Measurements from ENCODE around the gene CNTNAP2.

CNTNAP2 gene

DNA sequence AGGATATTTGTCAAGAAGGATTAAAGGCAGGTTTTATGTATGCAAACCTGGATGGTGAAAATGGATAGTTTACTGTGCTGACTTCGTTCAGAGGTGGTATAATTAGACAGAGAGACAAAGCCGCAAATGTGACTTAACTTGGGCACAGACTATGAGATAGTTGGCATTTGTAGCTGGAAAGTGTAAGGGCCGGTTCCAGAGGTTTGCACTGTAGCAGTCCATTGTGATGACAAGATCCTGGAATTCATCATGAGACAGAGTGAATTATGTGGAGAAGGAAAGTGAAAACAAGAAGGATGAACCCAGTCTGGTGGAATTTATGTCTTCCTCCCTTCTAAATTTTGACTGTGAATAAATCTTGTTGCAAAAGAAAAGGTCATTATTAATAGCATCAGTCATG is 139.0 kb downstream of the CNTNAP2 start:
- no peaks in the 10 kb centered on the region for H3K9me3 ChIP-seq (ENCODE audit: insufficient read depth, low read length, severe bottlenecking)

DNA sequence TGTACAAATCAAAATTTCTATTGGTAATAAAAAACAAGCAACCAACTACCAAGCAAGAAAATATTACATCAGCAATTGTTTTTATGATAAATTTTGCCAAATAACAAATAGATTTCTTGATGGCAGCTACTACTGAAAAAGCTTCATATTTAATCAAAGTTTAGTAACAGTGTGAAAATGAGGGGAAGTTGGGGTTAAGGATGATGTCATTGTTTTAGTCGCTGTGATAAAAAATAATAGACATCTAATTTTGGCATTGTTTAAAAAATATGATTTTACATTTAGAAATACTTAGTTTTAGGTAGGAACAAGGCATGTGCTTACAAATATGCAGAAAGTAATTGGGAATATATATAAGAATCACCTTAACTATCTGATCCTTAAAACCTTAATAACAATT is 145.9 kb downstream of the CNTNAP2 start:
- H3K79me2 ChIP-seq (ENCODE audit: insufficient read depth, low read length): no peaks in the 10 kb centered on the region
- TF ChIP-seq EZH2 (IDR thresholded peaks at IDR 0.05; ENCODE audit: borderline replicate concordance, low read depth, low read length, severe bottlenecking): no peak
- TF ChIP-seq, protein P1, sequence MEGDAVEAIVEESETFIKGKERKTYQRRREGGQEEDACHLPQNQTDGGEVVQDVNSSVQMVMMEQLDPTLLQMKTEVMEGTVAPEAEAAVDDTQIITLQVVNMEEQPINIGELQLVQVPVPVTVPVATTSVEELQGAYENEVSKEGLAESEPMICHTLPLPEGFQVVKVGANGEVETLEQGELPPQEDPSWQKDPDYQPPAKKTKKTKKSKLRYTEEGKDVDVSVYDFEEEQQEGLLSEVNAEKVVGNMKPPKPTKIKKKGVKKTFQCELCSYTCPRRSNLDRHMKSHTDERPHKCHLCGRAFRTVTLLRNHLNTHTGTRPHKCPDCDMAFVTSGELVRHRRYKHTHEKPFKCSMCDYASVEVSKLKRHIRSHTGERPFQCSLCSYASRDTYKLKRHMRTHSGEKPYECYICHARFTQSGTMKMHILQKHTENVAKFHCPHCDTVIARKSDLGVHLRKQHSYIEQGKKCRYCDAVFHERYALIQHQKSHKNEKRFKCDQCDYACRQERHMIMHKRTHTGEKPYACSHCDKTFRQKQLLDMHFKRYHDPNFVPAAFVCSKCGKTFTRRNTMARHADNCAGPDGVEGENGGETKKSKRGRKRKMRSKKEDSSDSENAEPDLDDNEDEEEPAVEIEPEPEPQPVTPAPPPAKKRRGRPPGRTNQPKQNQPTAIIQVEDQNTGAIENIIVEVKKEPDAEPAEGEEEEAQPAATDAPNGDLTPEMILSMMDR (IDR thresholded peaks at IDR 0.05; ENCODE audit: borderline replicate concordance, extremely low read depth, low read length, poor library complexity, severe bottlenecking): no peak
- H3K27ac ChIP-seq (ENCODE audit: low read length): no peak overlapping the region
- no peaks in the 10 kb centered on the region for H3K27me3 ChIP-seq (ENCODE audit: insufficient read depth, low read length, poor library complexity)
- H3K4me3 ChIP-seq (ENCODE audit: low read depth in 1 of 2, low read length in 2 of 2): no peak overlapping the region
- no peaks in the 10 kb centered on the region for H3K36me3 ChIP-seq (ENCODE audit: insufficient read depth, low read length)
- DNase-seq (no peak), ATAC-seq (ENCODE audit: insufficient read depth, low read depth) (no peak)
- no peak overlapping the region for H3K4me2 ChIP-seq (ENCODE audit: insufficient read depth, low read length)
- H4K20me1 ChIP-seq (ENCODE audit: insufficient read depth, low read length): no peaks in the 10 kb centered on the region
- H2AFZ ChIP-seq (ENCODE audit: low read depth, low read length): no peak overlapping the region
- H3K9me3 ChIP-seq (ENCODE audit: insufficient read depth, low read length, severe bottlenecking): no peaks in the 10 kb centered on the region
- H3K4me1 ChIP-seq (ENCODE audit: insufficient read depth, low read length): no peaks in the 10 kb centered on the region
- H3K9ac ChIP-seq (ENCODE audit: low read depth, low read length): no peak overlapping the region

More for the DNA sequence above, 139.0 kb downstream of the CNTNAP2 start:
- DNase-seq (no peak), ATAC-seq (ENCODE audit: insufficient read depth, low read depth) (no peak)
- H3K4me2 ChIP-seq (ENCODE audit: insufficient read depth, low read length): no peak overlapping the region
- no peaks in the 10 kb centered on the region for H3K36me3 ChIP-seq (ENCODE audit: insufficient read depth, low read length)
- H3K4me1 ChIP-seq (ENCODE audit: insufficient read depth, low read length): no peaks in the 10 kb centered on the region
- TF ChIP-seq, protein P1 (IDR thresholded peaks at IDR 0.05; ENCODE audit: borderline replicate concordance, extremely low read depth, low read length, poor library complexity, severe bottlenecking): no peak
- no peak for TF ChIP-seq EZH2 (IDR thresholded peaks at IDR 0.05; ENCODE audit: borderline replicate concordance, low read depth, low read length, severe bottlenecking)
- H3K27me3 ChIP-seq (ENCODE audit: insufficient read depth, low read length, poor library complexity): no peaks in the 10 kb centered on the region
- H3K4me3 ChIP-seq (ENCODE audit: low read depth in 1 of 2, low read length in 2 of 2): no peak overlapping the region
- no peaks in the 10 kb centered on the region for H3K79me2 ChIP-seq (ENCODE audit: insufficient read depth, low read length)
- no peaks in the 10 kb centered on the region for H4K20me1 ChIP-seq (ENCODE audit: insufficient read depth, low read length)
- no peak overlapping the region for H3K27ac ChIP-seq (ENCODE audit: low read length)
- no peak overlapping the region for H3K9ac ChIP-seq (ENCODE audit: low read depth, low read length)
- H2AFZ ChIP-seq (ENCODE audit: low read depth, low read length): no peak overlapping the region

DNA sequence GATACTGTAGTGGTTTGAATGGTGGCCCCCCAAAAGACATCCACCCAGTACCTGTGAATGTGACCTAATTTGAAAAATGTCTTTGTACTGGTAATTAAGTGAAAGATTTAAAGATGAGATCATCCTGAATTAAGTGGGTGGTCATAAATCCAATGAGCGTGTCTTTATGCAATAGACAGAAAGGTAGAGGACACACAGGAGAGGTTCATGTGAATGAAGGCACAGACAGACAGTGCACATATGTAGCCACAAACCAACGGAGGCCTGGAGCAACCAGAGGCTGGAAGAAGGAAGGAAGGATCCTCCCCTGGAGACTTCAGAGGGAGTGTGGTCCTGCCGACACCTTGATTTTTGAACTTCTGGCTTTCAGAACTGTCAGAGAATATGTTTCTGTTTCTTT is 160.3 kb downstream of the CNTNAP2 start:
- no peaks in the 10 kb centered on the region for H3K27me3 ChIP-seq (ENCODE audit: insufficient read depth, low read length, poor library complexity)
- no peak overlapping the region for H2AFZ ChIP-seq (ENCODE audit: low read depth, low read length)
- H3K4me2 ChIP-seq (ENCODE audit: insufficient read depth, low read length): no peak overlapping the region

More for the DNA sequence above, 160.3 kb downstream of the CNTNAP2 start:
- H3K36me3 ChIP-seq (ENCODE audit: insufficient read depth, low read length): no peaks in the 10 kb centered on the region
- H3K9me3 ChIP-seq (ENCODE audit: insufficient read depth, low read length, severe bottlenecking): no peaks in the 10 kb centered on the region
- no peaks in the 10 kb centered on the region for H4K20me1 ChIP-seq (ENCODE audit: insufficient read depth, low read length)
- no peak for TF ChIP-seq EZH2 (IDR thresholded peaks at IDR 0.05; ENCODE audit: borderline replicate concordance, low read depth, low read length, severe bottlenecking)
- TF ChIP-seq, protein P1 (IDR thresholded peaks at IDR 0.05; ENCODE audit: borderline replicate concordance, extremely low read depth, low read length, poor library complexity, severe bottlenecking): no peak
- H3K79me2 ChIP-seq (ENCODE audit: insufficient read depth, low read length): no peaks in the 10 kb centered on the region
- no peak overlapping the region for H3K4me3 ChIP-seq (ENCODE audit: low read depth in 1 of 2, low read length in 2 of 2)
- H3K4me1 ChIP-seq (ENCODE audit: insufficient read depth, low read length): no peaks in the 10 kb centered on the region
- no peak overlapping the region for H3K27ac ChIP-seq (ENCODE audit: low read length)
- ATAC-seq (ENCODE audit: insufficient read depth, low read depth) (no peak), DNase-seq (no peak)
- H3K9ac ChIP-seq (ENCODE audit: low read depth, low read length): no peak overlapping the region
